Neural progenitor cell (in vitro differentiated cells): Measurements from ENCODE around the gene TBC1D10A.

Experiments
- CTCF ChIP-seq: fragments of 200-600 bp; sonication (generic); IDR thresholded peaks from 2 replicates; pipeline ENCODE4 v1.5.1; 2017; ENCODE audit warnings: antibody characterized with exemption, mild to moderate bottlenecking
- EZH2 ChIP-seq: fragments of 200-600 bp; sonication (generic); IDR thresholded peaks from 2 replicates; pipeline ENCODE4 v1.6.1; 2017; ENCODE audit warnings: antibody characterized with exemption, mild to moderate bottlenecking, moderate library complexity

GRCh38 chr22:30250661-30251267, 76.0 kb downstream of the TBC1D10A start:
- TF ChIP-seq CTCF (no peak), EZH2 (no peak)
